ENCODE results near the gene SGO1.

- no peak for TF ChIP-seq CTCF (IDR thresholded peaks at IDR 0.05)
- TF ChIP-seq EP300 (IDR thresholded peaks at IDR 0.05), result no peak
- no peak for TF ChIP-seq POLR2A (IDR thresholded peaks at IDR 0.05)
Measured at GRCh38 chr3:20182206-20182605, 3.8 kb downstream of the SGO1 start.
